Endothelial cell of umbilical vein (primary cell): ENCODE data around the gene CYP1A2.

Experiments
- POLR2AphosphoS5 ChIP-seq: IDR thresholded peaks from 2 replicates; pipeline ENCODE4 v1.6.1; 2012; ENCODE audit warnings: low read depth, mild to moderate bottlenecking, control low read depth, low read length, moderate library complexity; ENCODE audit not compliant: insufficient read depth
- TF ChIP-seq, protein P1 (sequence below), 2 donors: IDR thresholded peaks; 1 replicate in 1 of 2; 2 replicates in 1 of 2; pipeline ENCODE4 v1.5.1; 2011; ENCODE audit warnings: low read length in 2 of 2, mild to moderate bottlenecking in 2 of 2, moderate library complexity in 2 of 2, control low read depth in 1 of 2, inconsistent platforms in 1 of 2, low read depth in 1 of 2; ENCODE audit not compliant: insufficient read depth in 1 of 2; ENCODE audit errors: extremely low read depth in 1 of 2

DNA sequence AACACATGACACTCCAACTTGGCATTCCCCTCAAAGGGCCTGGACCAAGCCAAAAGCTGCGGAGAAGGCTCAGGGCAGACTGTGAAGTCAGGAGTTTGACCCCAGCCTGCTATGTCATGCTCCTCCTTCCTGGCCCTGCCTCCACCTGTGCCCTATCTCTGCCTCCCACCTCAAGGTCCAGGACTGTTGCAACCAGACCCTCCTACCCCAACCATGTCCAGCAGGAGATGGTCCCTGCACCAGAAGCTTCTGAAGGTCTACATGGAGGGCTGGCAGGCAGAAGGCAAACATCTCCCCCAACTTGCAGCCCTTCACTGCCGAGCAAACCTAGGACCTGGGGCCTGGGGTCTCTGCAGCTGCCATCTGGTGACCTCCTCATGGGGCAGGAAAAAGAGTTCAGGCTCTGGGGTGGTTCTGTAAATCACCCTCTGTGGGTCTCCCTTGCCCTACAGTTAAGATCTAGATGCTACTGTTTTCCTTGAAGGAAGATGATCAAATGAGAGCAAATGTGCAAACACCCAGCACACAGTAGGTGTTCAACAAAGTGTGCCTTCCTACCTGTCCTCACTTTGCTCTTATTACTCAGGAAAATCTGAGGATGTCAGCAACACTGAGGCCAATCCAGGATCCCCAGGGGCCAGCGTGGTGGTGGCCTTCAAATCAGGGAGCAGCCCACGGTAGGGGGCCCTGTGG lies 21.7 kb downstream of the CYP1A2 start:
- TF ChIP-seq, protein P1, sequence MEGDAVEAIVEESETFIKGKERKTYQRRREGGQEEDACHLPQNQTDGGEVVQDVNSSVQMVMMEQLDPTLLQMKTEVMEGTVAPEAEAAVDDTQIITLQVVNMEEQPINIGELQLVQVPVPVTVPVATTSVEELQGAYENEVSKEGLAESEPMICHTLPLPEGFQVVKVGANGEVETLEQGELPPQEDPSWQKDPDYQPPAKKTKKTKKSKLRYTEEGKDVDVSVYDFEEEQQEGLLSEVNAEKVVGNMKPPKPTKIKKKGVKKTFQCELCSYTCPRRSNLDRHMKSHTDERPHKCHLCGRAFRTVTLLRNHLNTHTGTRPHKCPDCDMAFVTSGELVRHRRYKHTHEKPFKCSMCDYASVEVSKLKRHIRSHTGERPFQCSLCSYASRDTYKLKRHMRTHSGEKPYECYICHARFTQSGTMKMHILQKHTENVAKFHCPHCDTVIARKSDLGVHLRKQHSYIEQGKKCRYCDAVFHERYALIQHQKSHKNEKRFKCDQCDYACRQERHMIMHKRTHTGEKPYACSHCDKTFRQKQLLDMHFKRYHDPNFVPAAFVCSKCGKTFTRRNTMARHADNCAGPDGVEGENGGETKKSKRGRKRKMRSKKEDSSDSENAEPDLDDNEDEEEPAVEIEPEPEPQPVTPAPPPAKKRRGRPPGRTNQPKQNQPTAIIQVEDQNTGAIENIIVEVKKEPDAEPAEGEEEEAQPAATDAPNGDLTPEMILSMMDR (IDR thresholded peaks at IDR 0.05; ENCODE audit: extremely low read depth in 1 of 2, insufficient read depth in 1 of 2, low read depth in 1 of 2, low read length in 2 of 2) = no peak
- TF ChIP-seq POLR2AphosphoS5 = no peak
